HG03354 (cell line): Measurements from ENCODE around the gene SLC25A13.
"Not testable (repeated sequence)": the region's sequence is repeated elsewhere in the genome, so short reads cannot be mapped to it uniquely, and the experiment has no call there.

Experiments used
- ATAC-seq: cut with Tn5 transposase; IDR thresholded peaks from one replicate; pipeline ENCODE4 v1.9.1; 2021; ENCODE audit warnings: mild to moderate bottlenecking; ENCODE audit not compliant: unreplicated experiment, poor library complexity, severe bottlenecking

The SLC25A13 gene

DNA sequence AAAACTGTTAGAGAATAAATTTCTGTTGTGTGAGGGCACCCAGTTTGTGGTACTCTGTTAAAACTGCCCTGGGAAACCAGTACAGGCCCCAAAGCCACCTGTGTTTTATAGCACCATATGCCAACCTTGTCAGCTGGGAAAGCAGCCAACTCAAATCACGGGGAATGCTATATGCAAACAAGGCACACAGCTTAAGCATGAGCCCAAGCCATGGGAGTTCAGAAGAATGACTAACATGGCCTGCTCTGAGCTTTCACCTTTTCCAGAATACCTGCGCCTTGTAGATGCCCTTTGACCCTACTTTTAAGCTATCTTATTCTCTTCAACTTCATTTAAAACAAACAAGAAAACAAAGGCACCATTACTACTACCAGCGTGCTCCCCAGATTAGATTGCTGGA, 5.5 kb upstream of the SLC25A13 start:
- ATAC-seq = no peak

DNA sequence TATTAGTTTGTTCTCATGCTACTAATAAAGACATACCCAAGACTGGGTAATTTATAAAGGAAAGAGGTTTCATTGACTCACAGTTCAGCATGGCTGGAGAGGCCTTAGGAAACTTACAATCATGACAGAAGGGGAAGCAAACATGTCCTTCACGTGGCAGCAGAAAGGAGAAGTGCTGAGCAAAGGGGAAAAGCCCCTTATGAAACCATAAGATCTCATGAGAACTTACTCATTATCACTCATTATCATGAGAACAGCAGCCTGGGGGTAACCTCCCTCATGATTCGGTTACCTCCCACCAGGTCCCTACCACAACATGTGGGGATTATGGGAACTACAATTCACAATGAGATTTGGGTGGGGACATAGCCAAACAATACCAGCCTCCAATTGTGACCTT, 4.9 kb upstream of the SLC25A13 start:
- ATAC-seq = not testable (repeated sequence)

DNA sequence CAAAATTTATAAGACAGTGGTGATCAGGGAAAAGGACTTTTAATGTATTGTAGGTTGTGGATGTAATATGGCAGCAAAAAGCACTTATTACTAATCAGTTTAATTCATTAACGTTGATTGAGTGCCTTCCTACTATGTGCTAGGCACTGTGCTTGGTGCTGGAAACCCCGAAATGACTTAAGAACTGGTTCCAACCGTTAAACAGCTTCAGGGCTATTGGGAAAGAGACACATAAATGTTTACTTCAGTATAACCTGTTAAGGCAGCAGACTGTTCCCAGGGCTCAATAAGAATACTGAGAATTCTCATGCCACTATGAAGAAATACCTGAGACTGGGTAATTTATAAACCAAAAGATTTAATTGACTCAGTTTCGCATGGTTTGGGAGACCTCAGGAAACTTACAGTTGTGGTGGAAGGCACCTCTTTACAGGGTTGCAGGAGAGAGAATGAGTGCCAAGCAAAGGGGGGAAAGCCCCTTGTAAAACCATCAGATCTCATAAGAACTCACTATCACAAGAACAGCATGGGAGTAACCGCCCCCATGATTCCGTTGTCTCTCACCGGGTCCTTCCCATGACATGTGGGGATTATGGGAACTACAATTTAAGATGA, 1.1 kb upstream of the SLC25A13 start:
- ATAC-seq = no peak

DNA sequence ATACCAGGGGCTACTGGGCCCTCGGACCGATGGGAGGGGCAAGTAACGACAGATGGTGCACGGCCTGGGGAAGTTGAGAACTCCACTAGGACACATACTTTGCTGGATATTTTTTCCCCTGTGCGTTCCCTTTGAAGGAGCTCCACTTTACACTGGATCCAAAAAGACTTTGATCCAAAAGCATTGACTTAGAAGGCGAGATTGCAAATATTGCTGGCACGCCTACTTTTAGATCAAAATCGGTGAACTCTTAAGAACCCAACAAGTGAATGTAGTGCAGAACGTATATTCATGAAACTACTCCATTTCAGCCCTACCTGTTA, 436 bp upstream of the SLC25A13 start:
- no peak for ATAC-seq

DNA sequence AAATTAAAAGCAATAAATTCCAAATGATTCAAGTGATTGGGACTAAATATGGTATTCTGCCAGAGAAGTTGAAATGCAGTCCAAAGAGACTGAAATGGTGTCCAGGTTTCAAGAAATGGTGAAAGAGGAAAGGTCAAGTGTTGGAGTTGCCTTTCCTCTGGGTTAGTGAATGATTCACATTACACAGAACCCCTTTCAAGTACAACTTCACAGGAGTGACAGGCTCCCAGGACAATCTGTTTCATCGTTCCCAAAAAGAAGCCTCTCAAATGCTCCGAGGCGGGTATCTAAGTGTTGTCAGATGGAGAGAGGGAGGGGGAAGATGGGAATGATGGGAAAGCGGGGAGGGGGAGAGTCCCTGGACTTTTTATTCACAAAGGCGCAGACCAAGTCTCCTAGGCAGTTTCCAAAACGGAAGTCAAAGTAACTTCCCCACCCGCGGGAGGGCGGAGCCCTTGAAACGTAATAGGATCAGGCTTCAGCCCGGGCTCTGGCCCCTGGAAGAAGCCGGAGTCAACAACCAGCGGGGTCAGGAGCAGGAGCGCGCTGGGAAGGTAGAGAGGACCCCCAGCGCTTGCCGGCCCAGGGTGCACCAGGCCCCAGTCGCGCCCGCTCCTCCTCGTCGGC, 754 bp downstream of the SLC25A13 start:
- ATAC-seq = peak; percentile 44

DNA sequence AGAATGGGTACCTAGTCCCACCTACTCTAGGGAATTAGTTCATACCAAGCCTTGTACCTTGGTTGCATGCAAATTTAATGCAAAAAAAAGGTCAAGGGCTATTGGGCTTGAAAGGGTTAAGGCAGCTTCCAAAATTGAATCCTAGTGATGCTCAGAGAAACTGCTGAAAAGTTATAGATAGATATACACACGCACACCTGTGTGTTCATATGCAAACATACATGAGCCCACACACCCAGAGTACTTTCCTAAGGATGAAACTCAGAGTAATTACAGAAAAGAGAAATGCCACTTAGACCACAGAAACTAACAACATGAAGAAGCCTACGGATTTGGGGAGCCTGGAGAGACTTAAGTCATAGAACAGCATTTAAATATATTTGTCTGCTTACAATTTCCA, 1.5 kb downstream of the SLC25A13 start:
- peak; percentile 44 for ATAC-seq

DNA sequence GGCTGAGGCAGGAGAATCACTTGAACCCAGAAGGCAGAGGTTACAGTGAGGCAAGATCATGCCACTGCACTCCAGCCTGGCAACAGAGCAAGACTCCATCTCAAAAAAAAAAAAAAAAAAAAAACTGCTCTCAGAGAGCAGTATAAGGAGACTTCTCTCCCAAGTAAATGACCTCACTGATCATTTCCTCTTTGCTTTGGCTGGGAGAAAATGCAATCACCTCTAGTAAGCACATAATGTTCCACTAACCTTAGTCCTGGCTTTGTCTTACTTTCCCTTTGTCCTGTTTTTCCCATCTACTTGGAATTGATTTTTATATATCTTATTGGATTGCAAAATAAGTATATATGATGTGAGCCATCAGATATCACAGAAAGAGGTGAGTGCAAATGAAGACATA, 2.5 kb downstream of the SLC25A13 start:
- ATAC-seq = no peak

DNA sequence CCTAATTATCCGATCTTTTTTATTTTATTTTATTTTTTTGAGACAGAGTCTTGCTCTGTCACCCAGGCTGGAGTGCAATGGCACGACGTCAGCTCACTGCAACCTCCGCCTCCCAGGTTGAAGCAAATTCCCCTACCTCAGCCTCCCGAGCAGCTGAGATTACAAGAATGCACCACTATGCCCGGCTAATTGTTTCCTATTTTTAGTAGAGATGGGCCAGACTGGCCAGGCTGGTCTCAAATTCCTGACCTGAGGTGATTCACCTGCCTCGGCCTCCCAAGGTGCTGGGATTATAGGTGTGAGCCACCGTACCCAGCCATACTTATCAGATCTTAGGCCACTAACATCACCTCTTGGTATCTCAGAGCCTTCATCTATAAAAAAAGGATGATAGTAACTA, 4.9 kb downstream of the SLC25A13 start:
- no peak for ATAC-seq

DNA sequence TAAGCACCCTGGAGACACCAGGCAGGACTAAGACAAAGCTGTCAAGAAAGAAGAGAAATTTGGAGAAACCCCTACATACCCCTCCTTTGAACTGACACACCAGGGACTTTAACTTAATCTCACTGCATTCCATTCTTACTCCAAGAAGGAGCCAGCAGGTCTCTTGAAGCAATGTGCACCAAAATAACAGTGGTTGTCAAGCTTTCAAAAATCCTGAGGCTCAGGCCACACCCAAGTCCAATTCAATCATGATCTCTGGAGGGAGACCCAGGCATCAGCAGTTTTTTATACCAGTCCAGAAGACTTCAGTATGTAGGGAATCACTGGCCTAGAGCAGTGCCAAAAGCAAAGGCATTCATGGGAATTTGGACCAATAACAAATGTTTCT, 6.8 kb downstream of the SLC25A13 start:
- no peak for ATAC-seq

DNA sequence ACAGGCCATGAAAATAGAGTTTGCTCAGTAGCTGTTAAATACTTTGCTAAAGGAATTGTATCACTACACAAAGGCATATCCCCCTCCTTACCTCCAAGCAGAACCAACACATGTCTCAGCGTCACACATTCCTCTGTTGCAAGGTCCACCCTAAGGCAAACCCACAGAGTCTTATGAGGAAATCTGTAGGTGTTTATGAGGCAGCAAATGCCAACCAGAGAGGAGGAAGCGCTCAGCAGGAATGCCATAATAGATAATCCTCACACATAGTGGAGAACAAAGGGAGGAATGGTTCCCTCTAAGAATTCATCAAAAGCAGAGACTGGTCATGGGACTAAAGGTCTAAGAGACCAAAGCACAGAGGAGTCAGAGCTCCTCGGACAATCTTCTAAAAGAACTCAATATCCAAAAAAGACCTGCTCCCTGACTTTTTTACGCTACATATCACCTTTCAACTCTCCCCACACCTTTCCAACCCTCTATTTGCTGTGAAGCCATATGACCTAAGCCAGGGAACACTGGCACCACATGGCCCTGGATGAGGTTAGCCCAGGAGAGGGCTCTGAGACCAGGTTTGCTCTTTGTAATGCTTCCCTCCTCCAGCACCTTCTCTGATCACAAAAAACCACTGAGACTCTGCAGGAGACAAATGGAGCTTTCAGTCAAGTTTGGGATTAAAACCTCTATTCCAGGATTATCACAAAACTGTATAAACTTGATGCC, 7.3 kb downstream of the SLC25A13 start:
- ATAC-seq = no peak

DNA sequence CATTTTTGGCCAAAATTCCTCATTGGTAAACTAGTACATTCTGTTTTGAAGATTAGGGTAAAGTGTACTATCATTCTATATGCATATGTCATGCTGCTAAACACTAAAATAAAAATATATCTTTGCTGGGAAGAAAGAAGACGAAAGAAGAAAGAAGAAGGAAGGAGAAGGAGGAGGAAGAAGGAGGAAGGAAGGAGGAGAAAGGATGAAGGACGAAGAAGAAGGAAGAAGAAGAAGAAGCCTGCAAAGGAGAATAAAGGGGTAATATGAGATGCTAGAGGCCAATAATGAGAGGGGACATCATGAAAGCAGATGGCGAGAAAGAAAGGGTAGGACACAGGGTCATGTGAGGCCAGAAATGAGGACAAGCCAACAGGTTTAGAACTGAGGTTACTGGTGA, 8.0 kb downstream of the SLC25A13 start:
- no peak for ATAC-seq

DNA sequence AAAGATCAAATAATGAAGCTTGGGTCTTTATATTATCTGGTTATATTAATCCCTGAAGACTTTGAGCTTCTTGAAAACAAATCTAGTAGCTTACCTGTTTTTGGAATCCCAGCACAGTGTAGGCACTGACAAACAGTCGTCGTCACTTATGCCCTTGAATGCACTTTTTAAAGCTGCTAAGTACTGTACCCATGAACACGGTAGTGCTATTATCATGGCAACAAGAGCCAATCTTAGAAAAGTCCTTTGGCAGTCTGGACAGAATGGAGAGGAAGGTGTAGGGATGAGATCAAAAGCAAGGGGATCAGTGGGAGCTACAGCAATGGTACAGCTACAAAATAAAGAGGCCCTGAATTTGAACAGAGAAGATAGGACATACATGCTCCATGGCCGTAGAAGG, 9.4 kb downstream of the SLC25A13 start:
- ATAC-seq = no peak

DNA sequence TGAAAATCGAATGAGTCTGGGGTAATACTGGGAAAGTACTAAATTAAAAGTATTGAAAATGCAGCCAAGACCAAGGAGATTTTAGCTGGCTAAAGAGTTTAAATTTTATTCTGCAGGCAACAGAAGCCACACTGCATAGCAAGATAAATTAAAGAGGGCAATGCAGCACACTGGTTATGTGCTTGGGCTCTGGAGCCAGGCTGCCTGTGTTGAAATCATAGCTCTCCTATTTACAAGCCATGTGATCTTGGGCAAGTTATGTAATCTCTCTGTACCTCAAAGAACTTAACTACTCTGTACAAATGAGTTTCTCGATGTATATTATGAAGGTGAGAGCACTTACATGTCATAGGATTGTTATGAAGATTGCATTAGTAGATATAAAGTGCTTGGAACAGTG, 9.9 kb downstream of the SLC25A13 start:
- no peak for ATAC-seq

DNA sequence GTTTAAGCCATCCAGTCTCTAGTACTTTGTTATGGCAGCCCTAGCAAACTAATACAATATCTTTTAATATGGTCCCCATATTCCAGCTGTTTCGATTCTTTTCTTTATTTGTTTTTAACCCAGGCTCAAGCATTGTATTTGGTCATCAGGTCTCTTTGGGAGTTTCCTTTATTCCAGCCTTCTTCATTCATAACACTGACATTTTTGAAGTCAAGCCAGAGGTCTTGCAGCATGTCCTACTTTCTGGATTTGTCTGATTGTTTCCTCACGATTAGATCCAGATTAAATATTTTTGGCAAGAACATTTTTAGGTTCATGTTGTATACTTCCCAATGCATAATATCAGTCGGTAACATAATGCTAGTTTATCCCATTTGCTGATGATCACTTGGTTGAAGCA, 11.8 kb downstream of the SLC25A13 start:
- ATAC-seq = no peak

DNA sequence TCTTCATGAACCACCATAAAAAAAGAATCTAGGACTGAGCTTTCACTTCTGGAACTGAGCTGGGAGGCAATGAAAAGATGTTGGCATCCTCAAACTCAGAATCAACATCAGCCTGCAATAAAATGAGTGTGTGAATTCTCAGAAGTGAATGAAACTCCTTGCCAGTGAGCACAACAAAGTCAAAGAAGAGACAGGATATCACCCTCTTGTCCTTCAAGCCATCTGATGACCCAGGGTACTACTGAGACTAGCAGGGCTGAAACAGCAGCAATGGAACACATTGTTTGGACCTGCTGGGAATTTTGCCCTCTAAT, 13.0 kb downstream of the SLC25A13 start:
- ATAC-seq = no peak

DNA sequence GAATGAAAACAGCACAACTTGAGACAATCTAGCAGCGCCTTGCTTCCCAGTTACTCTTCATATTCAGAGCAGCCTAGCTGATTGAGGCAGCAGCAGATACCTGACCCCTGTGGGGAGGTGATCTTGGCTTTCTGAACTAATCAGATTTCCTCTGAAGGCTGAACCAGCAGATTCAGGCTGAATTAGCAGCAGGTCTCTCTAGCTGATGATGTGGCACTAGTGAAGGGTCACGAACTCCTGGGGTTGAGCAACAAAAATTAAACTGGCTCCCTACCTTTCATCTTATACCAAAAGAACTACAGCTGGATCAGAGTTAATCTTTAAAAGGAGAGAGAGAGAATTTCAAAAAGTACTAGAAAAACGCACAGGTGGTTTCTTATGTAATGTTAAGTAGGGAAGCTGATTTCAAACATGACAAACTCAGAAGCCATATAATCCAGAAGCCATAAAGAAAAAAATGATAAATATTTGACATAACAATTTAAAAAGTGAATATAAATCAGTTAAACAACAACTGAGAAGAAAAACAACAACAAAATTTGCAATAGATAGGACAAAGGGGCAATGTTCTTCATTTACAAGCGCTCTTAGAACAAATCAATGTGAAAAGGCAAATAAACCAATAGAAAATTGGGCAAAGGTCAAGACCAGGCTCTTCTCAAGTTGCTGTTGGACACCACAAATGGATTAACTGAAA, 13.5 kb downstream of the SLC25A13 start:
- ATAC-seq = no peak

DNA sequence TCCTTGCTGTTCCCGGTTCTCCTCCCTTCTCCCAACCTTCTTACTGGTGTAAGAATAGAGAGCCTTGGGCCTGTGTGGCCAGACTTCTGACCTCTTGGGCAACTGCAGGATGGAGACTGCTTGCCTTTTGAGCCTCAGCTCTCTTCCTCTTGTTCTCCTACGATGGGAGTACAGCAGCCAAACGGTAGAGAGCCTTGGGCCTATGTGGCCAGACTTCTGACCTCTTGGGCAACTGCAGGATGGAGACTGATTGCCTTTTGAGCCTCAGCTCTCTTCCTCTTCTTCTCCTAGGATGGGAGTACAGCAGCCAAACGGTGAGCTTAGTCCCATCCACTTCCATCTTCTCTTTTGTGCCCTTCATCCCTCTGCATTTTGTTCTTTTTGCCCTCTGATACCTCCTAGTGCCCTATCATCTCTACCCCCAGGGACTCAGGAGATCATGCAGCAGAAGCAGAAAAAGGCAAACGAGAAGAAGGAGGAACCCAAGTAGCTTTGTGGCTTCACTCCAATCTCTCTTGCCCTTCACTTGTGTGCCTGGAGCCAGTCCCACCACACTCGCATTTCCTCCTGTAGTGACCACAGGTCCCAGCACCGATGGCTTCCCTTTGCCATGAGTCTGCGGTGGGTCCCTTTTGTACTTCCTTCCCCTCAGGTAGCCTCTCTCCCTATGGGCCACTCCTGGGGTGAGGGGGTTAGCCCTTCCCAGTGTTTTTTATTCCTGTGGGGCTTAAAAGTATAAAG, 15.3 kb downstream of the SLC25A13 start:
- ATAC-seq = no peak

DNA sequence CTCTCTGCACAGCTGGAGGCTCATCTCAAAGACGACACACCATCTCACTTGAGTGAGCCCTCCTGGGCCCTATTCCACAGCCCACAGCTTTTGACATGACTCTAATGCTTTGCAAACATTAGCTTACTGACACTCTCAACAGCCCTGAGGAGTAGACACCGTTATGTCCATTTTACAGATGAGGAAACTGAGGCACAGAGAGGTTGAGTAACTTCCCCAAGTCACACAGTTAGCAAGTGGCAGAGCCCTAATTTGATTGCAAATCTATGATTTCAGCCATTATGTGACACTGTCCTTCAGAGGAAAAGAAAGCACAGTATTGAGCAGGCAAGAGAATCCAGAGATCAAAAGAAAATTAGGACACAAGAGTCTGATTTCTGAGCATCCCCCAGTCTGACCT, 16.0 kb downstream of the SLC25A13 start:
- no peak for ATAC-seq

DNA sequence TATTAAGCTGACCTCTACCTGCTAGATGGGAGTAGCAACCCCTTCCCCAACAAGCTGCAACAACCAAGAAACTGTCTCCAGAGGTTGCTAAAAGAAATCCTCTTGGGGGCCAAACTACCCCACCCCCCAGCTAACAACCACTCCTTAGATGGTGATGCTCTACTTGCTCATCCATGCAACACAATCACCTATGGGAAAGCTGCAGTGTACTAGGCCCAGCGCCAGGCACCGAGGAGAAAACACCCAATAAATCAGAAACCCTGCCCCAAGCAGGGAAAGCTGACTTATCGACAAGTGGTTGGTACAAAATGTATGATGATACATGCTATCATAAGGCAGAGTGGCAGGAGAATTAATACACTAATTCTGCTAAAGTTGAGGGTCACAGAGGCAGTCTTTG, 17.3 kb downstream of the SLC25A13 start:
- ATAC-seq = no peak

DNA sequence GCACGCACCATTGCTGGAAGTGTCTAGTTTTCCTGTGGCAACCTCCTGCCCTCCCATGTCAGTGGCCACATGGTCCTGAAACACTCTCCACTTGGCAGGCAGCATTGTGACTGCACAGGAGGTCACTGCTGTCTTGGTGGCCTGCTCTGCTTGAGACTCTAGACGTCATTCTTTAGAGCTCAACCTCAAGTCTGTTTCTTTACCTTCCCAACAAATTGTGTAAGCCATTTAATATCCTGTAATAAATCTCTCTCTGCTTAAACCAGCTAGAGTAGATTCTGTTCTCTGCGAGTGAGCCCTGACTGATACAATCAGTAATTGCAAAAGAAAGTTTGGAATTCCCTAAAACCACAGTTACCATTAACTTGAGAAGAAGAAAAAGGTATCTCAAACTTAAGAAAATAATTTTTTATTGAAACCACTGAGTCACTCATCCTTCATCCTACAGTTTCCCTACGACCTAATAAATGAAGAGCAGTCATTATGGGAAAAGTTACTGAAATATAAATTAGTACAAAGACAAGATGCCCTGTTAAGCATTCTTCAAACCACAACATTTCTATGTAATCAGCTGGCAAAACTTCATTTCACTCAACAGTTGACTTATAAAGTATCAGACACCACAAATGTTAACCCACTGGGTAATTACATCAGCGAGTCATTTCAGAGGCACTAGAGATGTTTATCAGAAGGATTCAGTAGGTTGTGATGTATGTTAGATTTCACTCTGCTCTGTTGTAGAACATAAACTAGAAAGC, 18.0 kb downstream of the SLC25A13 start:
- ATAC-seq = no peak
